GM10847 (cell line): Measurements from ENCODE around the gene IGSF3.

Source experiments
- POLR2A ChIP-seq: IDR thresholded peaks from 2 replicates; pipeline ENCODE4 v1.6.1; 2011; ENCODE audit not compliant: insufficient read length; ENCODE audit errors: extremely low read depth

IGSF3 gene

DNA sequence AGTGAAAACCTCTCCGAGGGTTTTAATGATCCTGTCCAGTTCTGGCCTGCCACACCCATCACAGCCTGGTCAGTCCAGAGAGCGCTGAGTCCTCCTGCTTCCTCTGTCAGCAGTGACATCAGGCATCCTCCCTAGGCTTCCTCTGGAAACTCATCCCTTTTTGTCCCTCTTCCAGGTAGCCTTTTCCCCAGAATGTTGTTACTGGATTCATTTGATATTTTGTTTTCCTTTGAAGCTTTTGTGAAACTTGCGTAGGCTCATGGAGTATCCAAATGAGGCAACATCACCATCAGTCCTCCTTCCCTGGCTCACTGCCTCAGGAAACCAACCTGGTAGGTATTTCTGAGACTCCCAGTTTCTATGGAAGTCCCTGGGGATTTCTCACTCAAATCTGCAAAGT lies 27.0 kb upstream of the IGSF3 start:
- no peak for TF ChIP-seq POLR2A

DNA sequence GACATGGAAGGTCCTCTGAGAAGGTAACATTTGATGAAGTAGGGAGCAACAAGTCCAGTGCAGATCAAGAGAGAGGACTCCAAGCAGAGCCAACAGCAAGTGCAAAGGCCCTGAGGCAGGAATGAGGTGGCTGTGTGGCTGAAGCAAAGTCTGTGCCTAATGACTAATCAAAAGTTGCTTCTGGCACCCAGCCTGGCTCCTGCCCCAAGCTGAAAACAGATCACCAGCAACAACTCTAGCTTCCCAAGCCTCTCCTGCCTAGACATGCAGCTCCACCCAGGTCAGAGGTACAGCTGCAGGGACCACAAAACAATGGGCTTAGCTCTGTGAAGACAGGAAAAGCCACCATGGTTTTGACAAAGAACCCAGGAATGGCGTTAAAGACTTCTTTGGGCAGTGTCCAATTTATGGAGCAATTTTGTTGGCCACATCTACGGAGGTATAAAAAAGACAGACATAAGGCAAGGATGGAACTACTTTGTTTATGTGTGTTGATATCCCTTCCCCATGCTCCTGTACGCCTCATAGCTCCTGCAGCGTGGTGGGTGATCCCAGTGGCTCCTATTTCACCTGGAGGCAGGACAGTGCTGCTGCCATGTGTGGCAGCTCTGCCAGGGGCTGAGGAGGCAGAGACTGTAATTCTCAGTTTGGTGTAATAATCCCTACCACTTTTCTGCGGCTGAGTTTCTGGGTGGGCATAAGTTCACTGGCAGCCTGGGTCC lies 26.4 kb upstream of the IGSF3 start:
- TF ChIP-seq POLR2A, result no peak

DNA sequence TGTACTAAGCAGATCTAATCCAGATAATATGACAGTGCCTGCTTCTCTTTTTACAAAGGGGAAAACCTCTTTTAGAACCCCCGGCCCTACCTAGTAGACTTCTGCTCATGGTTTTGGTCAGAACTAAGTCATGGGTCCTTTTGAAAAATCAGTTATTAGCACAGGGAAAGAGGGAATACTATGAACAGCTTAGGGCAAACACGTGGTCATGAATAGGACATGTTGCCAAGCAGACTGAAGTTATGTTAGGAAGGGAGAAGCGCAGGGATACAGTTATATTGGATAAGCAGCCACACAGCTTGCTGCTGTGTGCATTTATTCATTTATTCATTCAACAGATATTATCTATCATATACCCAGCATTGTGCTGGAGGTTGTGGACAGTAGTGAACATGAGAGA lies 25.3 kb upstream of the IGSF3 start:
- TF ChIP-seq POLR2A, result no peak

- no peak for TF ChIP-seq POLR2A
Measured at GRCh38 chr1:116690849-116691406, 23.4 kb upstream of the IGSF3 start.

- TF ChIP-seq POLR2A, result no peak
Measured at GRCh38 chr1:116690396-116690848, 22.9 kb upstream of the IGSF3 start.

DNA sequence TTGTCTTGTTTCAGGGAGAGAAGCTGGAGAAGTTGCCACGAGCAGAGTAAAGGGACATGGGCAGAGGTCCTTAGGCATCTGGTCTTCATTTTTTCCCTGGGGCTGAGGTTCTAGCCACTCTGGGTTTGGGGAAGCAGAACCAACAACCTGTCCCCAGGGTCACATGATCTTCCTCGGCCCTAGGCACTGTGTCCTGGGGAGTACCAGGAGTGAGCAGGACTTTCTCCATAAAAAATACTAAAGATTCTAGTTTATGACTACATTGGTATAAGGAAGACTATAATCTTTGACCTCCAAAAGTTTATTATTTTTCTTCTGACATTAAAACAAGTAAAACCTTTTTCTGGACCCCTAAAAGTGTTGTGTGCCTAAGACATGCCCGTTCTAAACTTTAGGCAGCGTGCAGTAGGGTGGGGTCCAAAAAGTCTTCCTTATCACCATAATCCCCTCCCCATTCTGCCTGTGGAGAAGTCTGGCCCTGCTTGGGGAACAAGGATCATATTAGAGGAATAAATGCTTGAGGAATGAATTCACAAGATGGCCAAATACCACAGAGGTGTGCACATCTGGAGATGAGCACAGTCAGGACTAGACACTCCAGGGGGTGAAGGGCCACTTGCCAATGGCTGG lies 19.3 kb upstream of the IGSF3 start:
- TF ChIP-seq POLR2A, result no peak

DNA sequence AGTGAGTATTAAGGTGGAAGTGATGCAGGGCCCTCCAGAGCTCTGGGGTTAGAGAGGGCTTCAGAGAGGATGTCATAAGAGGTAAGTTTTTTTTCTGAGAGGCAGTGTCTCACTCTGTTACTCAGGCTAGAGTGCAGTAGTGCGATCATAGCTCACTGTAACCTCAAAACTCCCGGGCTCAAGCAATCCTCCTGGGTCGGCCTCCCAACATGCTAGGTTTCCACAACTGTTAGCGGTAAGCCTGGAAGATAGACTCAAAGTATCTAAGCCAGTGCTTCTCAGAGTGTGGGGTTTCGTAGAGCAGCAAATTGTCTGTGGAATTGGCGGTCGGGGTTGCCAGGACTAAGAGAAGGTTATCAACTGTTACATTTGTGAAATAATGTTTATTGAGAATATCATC lies 18.6 kb upstream of the IGSF3 start:
- TF ChIP-seq POLR2A, result no peak

DNA sequence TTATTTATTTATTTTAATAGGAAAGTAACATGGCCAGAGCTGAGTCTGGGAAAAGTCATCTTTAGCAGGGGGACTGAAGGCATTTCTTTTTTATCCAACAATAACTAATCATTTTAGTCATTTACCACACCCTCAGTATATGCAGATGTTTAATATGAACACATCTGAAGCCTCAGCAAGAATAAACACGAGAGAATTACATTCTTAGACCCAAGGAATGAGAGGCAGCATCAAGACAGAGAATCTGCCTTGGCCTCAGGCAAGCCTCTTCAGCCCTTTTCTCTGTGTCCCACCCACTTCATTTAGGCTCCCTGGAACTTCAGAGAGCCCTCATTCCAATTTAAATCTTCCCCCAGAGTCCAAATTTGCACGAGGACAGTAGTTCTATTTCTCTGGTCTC lies 17.0 kb upstream of the IGSF3 start:
- no peak for TF ChIP-seq POLR2A

DNA sequence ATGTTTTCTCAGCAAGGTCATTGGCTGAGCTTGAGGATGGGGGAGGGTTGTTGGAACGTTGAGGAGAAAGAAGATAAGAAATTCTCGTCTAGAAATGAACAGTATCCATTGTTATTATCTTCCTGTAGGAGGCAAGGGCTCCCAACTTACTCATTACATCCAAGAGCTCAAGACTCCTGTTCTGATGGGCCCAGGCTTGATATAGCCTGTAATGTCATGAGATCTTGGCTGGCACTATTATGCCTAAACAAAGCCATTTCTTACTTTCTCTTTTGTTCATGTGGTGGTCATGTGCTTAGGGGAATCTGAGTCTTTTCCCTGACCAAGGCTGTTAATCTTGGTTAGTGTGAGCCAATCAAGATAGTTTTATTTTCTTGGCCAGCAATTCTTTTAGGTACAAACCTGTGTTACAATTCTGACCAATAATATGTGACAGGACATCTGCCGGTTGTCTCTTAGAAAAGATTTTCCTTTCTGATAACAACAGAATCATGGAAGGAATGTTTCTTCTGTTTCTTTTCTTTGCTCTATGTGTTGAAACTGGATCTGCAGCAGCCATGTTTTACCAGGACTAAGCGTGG lies 15.2 kb upstream of the IGSF3 start:
- TF ChIP-seq POLR2A, result no peak

DNA sequence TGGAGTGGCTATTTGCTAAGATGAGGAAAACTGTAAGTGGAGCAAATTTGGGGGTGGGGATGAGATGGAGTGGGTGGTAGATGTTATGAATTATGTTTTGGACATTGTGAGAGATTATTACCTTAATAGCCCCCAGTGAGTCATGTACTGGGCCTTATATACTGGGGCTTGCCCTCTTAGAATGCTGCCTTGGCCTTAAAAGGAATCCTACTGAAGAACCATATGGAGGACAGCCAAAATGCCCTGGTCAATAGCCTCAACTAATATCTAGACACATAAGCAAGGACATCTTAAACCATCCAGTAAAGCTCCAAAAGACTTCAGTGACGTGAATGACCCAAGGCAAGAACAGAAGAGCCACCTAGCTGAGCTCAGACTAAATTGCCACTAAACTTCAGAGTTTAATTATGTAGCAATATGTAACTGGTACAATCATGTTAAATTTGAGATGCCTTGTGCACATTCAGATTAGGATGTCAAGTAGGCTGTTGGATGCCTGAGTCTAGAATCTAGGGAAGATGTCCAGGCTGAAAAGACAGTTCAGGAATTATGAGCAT lies 13.9 kb upstream of the IGSF3 start:
- TF ChIP-seq POLR2A, result no peak

DNA sequence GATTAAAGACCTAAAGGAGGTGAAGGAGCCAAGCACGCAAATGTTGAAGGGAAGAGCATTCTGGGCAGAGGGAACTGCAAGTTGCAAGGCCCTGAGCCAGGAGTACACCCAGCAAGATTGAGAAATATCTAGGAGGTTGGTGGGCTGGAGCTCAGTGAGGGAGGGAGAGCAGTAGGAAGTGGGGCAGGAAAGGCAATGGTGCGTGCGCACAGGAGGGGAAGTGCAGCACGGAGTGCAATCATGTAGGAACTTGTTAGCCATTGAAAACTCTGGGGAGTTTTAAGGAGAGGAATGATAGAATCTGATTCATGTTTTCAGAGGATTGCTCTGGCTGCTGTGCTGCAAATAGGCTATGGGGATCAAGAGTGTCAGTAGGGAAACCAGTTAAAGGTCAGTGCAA lies 13.2 kb upstream of the IGSF3 start:
- TF ChIP-seq POLR2A, result no peak

DNA sequence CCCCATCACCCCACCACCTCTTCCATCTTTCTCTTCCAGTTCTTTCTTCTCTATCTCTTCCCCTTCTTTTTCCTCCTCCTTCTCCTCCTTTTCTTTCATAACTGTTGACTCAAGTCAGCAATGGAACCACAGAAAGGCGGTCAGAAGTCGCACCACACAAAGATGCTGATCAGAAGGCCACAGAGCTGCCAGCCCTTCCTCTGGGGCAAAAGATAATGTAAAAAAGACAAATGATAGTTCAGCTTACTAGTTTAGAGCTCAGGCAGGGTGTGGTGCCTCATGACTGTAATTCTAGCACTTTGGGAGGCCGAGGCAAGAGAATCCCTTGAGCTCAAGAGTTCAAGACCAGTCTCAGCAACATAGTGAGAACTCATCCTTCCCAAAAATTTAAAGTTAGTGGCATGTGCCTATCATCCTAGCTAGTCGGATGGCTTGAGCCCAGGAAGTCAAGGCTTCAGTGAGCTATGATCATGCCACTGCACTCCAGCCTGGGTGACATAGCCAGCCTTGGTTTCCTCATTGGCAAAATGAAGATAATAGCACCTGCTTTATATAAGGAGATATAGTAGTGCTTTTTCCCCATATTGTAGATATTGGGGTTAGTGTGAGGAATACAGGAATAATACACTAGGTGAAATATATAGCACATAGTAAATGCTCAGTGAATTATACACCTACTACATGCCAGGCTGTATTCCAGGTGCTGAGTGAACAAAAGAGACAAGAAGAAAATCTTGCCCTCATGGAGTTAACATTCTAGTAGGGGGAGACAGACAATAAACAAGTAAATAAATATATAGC lies 12.5 kb upstream of the IGSF3 start:
- no peak for TF ChIP-seq POLR2A

DNA sequence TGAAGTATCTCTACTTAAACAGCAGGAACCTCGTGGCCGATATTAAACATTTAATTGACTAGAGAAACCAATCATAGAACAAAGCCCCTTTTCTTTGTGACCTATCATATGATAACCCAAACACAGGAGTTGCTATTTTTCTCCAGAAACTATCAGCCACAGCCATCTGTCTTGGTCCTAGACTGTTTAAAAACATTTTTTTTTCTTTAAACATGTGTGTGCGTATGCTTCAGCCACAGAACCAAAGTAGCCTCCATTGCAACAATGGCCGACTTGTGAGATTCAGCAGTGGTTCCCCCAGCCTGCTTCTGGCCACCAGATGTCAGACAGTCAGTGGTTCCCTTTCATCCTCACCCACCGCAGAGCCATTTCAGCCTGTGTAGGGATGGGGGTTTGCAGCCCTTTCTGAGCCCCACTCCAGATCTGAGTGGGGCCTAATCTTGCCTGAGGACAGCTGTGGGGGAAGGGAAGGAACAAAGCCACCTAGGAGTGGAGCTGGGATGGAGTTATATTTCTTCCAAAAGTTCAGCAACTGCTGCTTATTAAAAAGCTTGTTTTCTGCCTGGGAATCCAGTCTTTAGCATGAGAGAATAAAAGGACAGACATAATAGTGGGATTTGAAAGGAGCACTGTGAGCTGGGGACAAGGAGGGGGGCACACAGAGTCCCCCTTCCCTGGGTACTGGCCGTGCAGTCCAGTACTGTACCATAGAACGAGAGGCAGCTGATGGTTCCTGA lies 11.7 kb upstream of the IGSF3 start:
- no peak for TF ChIP-seq POLR2A

DNA sequence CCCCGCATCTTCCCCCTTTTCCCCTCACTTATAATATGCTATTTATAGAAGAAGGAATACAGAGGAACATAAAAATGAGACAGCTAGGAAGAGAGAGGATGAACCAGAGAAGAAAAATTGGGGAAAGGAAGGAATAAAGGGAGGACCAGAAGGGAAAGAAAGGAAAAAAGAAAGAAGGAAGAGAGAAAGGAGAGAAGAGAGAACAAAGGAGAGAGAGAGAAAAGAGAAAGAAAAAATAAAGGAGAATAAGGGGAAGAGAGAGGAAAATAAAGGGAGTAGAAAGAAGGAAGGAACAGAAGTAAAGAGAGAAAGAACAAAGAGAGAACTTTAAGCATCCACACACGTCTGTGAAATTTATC lies 11.2 kb upstream of the IGSF3 start:
- no peak for TF ChIP-seq POLR2A
